Measurements from ENCODE around the gene NLRC3. TPM values are rescaled to one million over a fixed set of nuclear protein-coding genes. Genes with fewer than 3 reads are reported as not detected.

NLRC3 gene
- total and polyA plus RNA-seq, 2 donors (not counting 1 experiment from before 2014, with no cell fraction given): 28.8 to 35.7 TPM

DNA sequence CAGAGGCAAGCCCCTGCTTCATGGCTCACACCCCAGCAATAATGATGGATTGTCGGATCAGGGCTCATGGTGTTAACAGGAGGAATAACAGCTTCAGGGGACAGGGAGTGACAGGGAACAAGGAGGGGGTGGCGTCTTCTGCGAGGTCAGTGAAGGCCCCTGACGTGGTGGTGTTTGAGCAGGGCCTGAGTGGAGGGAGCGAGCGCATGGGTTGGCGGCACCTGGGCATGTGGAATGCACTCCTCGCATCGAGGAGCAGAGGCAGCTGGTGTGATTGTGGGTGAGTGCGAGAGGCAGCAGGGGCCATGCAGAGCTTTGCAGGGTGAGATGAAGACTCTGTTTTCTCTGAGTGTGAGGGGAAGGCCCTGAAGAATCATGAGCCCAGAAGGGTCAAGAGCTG lies 43.1 kb downstream of the NLRC3 start:
- Histone ChIP-seq H3K36me3 (replicated peaks in 1 of 2; ENCODE audit: control extremely low read depth in 1 of 2, control insufficient read depth in 1 of 2, extremely low read depth in 1 of 2, insufficient read depth in 2 of 2, low read length in 1 of 2) (peaks cover 0 to 12% of the 10 kb centered on the region in 2 experiments), H3K27ac (ENCODE audit: low read length in 2 of 2) (no peak overlapping the region), H2AFZ (ENCODE audit: insufficient read depth, low read depth, low read length, poor library complexity, severe bottlenecking) (no peak overlapping the region), H3K9me3 (ENCODE audit: control extremely low read depth in 1 of 3, control insufficient read depth in 2 of 3, insufficient read depth in 1 of 3, low read length in 2 of 3) (no peaks in the 10 kb centered on the region), H3K79me2 (ENCODE audit: control insufficient read depth, insufficient read depth, low read length) (no peaks in the 10 kb centered on the region), H3K4me3 (ENCODE audit: control extremely low read depth in 1 of 5, extremely low read depth in 1 of 5, insufficient read depth in 1 of 5, low read depth in 2 of 5, low read length in 4 of 5) (no peak overlapping the region), H3K27me3 (replicated peaks in 1 of 4; ENCODE audit: control extremely low read depth in 1 of 4, control insufficient read depth in 3 of 4, insufficient read depth in 4 of 4, low read length in 3 of 4) (no peaks in the 10 kb centered on the region), H3K4me1 (ENCODE audit: control insufficient read depth in 2 of 2, insufficient read depth in 2 of 2, low read length in 2 of 2) (peaks cover 0 to 13% of the 10 kb centered on the region in 2 donors), H3K9ac (ENCODE audit: low read length) (no peak overlapping the region), H3K4me2 (replicated peaks; ENCODE audit: low read depth, low read length, poor library complexity, severe bottlenecking) (no peak overlapping the region), H4K20me1 (ENCODE audit: control insufficient read depth, insufficient read depth, low read length, poor library complexity, severe bottlenecking) (no peaks in the 10 kb centered on the region)
- no peaks in the 10 kb centered on the region for H3K27me3 Mint-ChIP-seq
- H3K27ac Mint-ChIP-seq: peak overlapping the region; percentile 39
- ATAC-seq (ENCODE audit: low read depth) (no peak), DNase-seq (no peak)
- intact Hi-C loops (cut with micrococcal nuclease): no loop called here
- ChIA-PET CTCF (no interaction called here), POLR2A (no interaction called here)
- peaks cover 18% of the 10 kb centered on the region for H3K4me1 Mint-ChIP-seq
- H3K4me3 Mint-ChIP-seq: no peak overlapping the region
- TF ChIP-seq, protein P1, sequence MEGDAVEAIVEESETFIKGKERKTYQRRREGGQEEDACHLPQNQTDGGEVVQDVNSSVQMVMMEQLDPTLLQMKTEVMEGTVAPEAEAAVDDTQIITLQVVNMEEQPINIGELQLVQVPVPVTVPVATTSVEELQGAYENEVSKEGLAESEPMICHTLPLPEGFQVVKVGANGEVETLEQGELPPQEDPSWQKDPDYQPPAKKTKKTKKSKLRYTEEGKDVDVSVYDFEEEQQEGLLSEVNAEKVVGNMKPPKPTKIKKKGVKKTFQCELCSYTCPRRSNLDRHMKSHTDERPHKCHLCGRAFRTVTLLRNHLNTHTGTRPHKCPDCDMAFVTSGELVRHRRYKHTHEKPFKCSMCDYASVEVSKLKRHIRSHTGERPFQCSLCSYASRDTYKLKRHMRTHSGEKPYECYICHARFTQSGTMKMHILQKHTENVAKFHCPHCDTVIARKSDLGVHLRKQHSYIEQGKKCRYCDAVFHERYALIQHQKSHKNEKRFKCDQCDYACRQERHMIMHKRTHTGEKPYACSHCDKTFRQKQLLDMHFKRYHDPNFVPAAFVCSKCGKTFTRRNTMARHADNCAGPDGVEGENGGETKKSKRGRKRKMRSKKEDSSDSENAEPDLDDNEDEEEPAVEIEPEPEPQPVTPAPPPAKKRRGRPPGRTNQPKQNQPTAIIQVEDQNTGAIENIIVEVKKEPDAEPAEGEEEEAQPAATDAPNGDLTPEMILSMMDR (IDR thresholded peaks at IDR 0.05): no peak
- no peak for TF ChIP-seq EZH2 (IDR thresholded peaks at IDR 0.05; ENCODE audit: borderline replicate concordance, insufficient read depth, low read depth, low read length, poor library complexity, severe bottlenecking)
- no peaks in the 10 kb centered on the region for H3K9me3 Mint-ChIP-seq (ENCODE audit: insufficient read depth)
- WGBS (ENCODE audit: insufficient coverage): 99% methylated on average over 10 of the region's 10 CpGs

DNA sequence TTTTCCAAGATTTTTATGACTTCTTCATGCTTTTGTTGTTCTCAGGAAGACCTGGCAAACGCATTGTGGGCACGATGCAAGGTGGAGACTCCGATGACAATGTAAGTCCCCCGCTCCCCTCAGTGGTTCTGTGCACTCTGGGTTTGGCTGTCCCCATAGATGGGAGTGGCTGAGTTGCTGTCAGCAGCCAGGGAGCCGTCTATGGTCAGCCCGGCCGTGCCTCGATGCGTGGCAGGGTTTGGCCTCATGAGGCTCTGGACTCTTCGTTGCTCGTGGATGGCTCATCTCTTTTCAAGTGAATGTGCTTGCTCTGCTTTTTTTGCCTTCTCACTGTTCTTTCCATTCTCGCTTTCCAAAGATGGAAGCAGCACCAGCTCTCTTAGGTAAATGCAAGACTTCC lies 44.5 kb downstream of the NLRC3 start:
- no peak overlapping the region for H3K4me3 ChIP-seq (ENCODE audit: control extremely low read depth in 1 of 5, extremely low read depth in 1 of 5, insufficient read depth in 1 of 5, low read depth in 2 of 5, low read length in 4 of 5)
- CTCF ChIA-PET: no interaction called here
- no peaks in the 10 kb centered on the region for H4K20me1 ChIP-seq (ENCODE audit: control insufficient read depth, insufficient read depth, low read length, poor library complexity, severe bottlenecking)
- no peak overlapping the region for H3K27ac Mint-ChIP-seq
- peaks cover 24% of the 10 kb centered on the region for H3K4me1 Mint-ChIP-seq
- intact Hi-C loops (cut with micrococcal nuclease): no loop called here
- TF ChIP-seq, protein P1 (IDR thresholded peaks at IDR 0.05): no peak
- TF ChIP-seq EZH2 (IDR thresholded peaks at IDR 0.05; ENCODE audit: borderline replicate concordance, insufficient read depth, low read depth, low read length, poor library complexity, severe bottlenecking): no peak
- no peak for DNase-seq
- H3K4me3 Mint-ChIP-seq: no peak overlapping the region
- H2AFZ ChIP-seq (ENCODE audit: insufficient read depth, low read depth, low read length, poor library complexity, severe bottlenecking): no peak overlapping the region
- H3K9me3 Mint-ChIP-seq (ENCODE audit: insufficient read depth): no peaks in the 10 kb centered on the region
- no peaks in the 10 kb centered on the region for H3K27me3 Mint-ChIP-seq
- H3K79me2 ChIP-seq (ENCODE audit: control insufficient read depth, insufficient read depth, low read length): no peaks in the 10 kb centered on the region
- no peaks in the 10 kb centered on the region for H3K27me3 ChIP-seq (replicated peaks in 1 of 4; ENCODE audit: control extremely low read depth in 1 of 4, control insufficient read depth in 3 of 4, insufficient read depth in 4 of 4, low read length in 3 of 4)
- H3K27ac ChIP-seq (ENCODE audit: low read length in 2 of 2): no peak overlapping the region
- H3K9ac ChIP-seq (ENCODE audit: low read length): no peak overlapping the region
- no peak overlapping the region for H3K4me2 ChIP-seq (replicated peaks; ENCODE audit: low read depth, low read length, poor library complexity, severe bottlenecking)
- H3K9me3 ChIP-seq (ENCODE audit: control extremely low read depth in 1 of 3, control insufficient read depth in 2 of 3, insufficient read depth in 1 of 3, low read length in 2 of 3): no peaks in the 10 kb centered on the region
- ATAC-seq (ENCODE audit: low read depth): no peak
- POLR2A ChIA-PET: no interaction called here
- peaks cover 0 to 12% of the 10 kb centered on the region in 2 experiments for H3K36me3 ChIP-seq (replicated peaks in 1 of 2; ENCODE audit: control extremely low read depth in 1 of 2, control insufficient read depth in 1 of 2, extremely low read depth in 1 of 2, insufficient read depth in 2 of 2, low read length in 1 of 2)
- over 99% methylated on average over 12 of the region's 12 CpGs for WGBS (ENCODE audit: insufficient coverage)
- H3K4me1 ChIP-seq (ENCODE audit: control insufficient read depth in 2 of 2, insufficient read depth in 2 of 2, low read length in 2 of 2): peaks cover 0 to 13% of the 10 kb centered on the region in 2 donors
